ENCODE measurements around the gene ACAP3. TPM values are rescaled to one million over a fixed set of nuclear protein-coding genes. Genes with fewer than 3 reads are reported as not detected.

ACAP3 gene
- total and polyA plus RNA-seq, 4 experiments from 2014 or later = 5.4 to 65.6 (median 33.3) TPM

- H3K27me3 ChIP-seq (ENCODE audit: insufficient read depth, low read length) = no peaks in the 10 kb centered on the region
- no peak overlapping the region for H3K27ac ChIP-seq (ENCODE audit: low read depth, low read length)
- no peak overlapping the region for H3K27ac Mint-ChIP-seq
- CTCF ChIA-PET (ENCODE audit: partially characterized antibody) = no interaction called here
- intact Hi-C loops (cut with micrococcal nuclease) = no loop called here
- H3K4me1 Mint-ChIP-seq = peaks cover 0 to 1% (median 0%) of the 10 kb centered on the region in 4 donors
- H3K9me3 Mint-ChIP-seq = no peaks in the 10 kb centered on the region
- POLR2A ChIA-PET (ENCODE audit: partially characterized antibody) = no interaction called here
- H3K4me3 ChIP-seq (ENCODE audit: low read length in 2 of 2) = no peak overlapping the region
- no peaks in the 10 kb centered on the region for H3K36me3 ChIP-seq (ENCODE audit: insufficient read depth, low read length)
- peak in 1 of 5 donors; percentile 36 for DNase-seq
- H3K27me3 Mint-ChIP-seq = peaks cover 0 to 1% of the 10 kb centered on the region in 2 donors
- no peak overlapping the region for H3K4me3 Mint-ChIP-seq
- H3K9me3 ChIP-seq (ENCODE audit: control insufficient read depth in 1 of 2, low read length in 2 of 2) = no peaks in the 10 kb centered on the region
- H3K36me3 Mint-ChIP-seq = no peaks in the 10 kb centered on the region
- H3K4me1 ChIP-seq (ENCODE audit: insufficient read depth, low read length) = no peaks in the 10 kb centered on the region
Observed at GRCh38 chr1:1280782-1281481, 26.8 kb downstream of the ACAP3 start.

DNA sequence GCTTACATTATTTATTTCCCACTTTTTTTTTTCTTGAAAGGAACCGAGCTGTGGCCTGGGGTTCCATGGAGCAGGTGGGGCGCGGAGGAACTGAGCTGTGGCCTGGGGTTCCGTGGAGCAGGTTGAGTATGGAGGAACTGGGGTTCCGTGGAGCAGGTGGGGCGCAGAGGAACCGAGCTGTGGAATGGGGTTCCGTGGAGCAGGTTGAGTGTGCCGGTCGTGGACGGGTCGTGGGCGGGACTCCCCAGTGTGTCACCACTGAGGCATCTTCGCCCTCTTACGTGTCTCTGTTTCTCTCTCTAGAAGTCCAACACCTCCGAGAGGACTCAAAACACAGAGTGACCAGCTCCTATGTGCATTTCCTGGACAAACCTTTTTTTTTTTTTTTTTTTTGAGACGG, 28.7 kb downstream of the ACAP3 start:
- ChIA-PET CTCF (ENCODE audit: partially characterized antibody) (interaction anchor here (1.1 kb wide), 1 partner anchor 157 kb away, joined by 4 read pairs; no protein-coding TSS in a partner anchor), POLR2A (ENCODE audit: partially characterized antibody) (no interaction called here)
- Mint-ChIP-seq H3K27ac (no peak overlapping the region), H3K27me3 (peaks cover 0 to 1% of the 10 kb centered on the region in 2 donors), H3K4me1 (peaks cover 0 to 3% (median under 1%) of the 10 kb centered on the region in 4 donors), H3K9me3 (no peaks in the 10 kb centered on the region), H3K4me3 (no peak overlapping the region), H3K36me3 (no peaks in the 10 kb centered on the region)
- intact Hi-C loops (cut with micrococcal nuclease) = no loop called here
- Histone ChIP-seq H3K9me3 (ENCODE audit: control insufficient read depth in 1 of 2, low read length in 2 of 2) (no peaks in the 10 kb centered on the region), H3K4me3 (ENCODE audit: low read length in 2 of 2) (no peak overlapping the region), H3K27me3 (ENCODE audit: insufficient read depth, low read length) (no peaks in the 10 kb centered on the region), H3K36me3 (ENCODE audit: insufficient read depth, low read length) (no peaks in the 10 kb centered on the region), H3K4me1 (ENCODE audit: insufficient read depth, low read length) (peaks cover 6% of the 10 kb centered on the region), H3K27ac (ENCODE audit: low read depth, low read length) (no peak overlapping the region)
- peak in 1 of 5 donors; percentile 11 for DNase-seq

GRCh38 chr1:1278620-1279019, 29.1 kb downstream of the ACAP3 start:
- POLR2A ChIA-PET (ENCODE audit: partially characterized antibody) = no interaction called here
- Histone ChIP-seq H3K27ac (ENCODE audit: low read depth, low read length) (no peak overlapping the region), H3K4me3 (ENCODE audit: low read length in 2 of 2) (no peak overlapping the region), H3K4me1 (ENCODE audit: insufficient read depth, low read length) (peaks cover 6% of the 10 kb centered on the region), H3K36me3 (ENCODE audit: insufficient read depth, low read length) (no peaks in the 10 kb centered on the region), H3K27me3 (ENCODE audit: insufficient read depth, low read length) (no peaks in the 10 kb centered on the region), H3K9me3 (ENCODE audit: control insufficient read depth in 1 of 2, low read length in 2 of 2) (no peaks in the 10 kb centered on the region)
- H3K27ac Mint-ChIP-seq = no peak overlapping the region
- peaks cover 0 to 3% (median under 1%) of the 10 kb centered on the region in 4 donors for H3K4me1 Mint-ChIP-seq
- no peaks in the 10 kb centered on the region for H3K36me3 Mint-ChIP-seq
- H3K9me3 Mint-ChIP-seq = no peaks in the 10 kb centered on the region
- H3K4me3 Mint-ChIP-seq = no peak overlapping the region
- CTCF ChIA-PET (ENCODE audit: partially characterized antibody) = interaction anchor here (0.6 to 2.0 kb wide), 4 partner anchors 24 to 156 kb away, joined by 3 to 8 read pairs (median 4); no protein-coding TSS in a partner anchor
- intact Hi-C loops (cut with micrococcal nuclease) = no loop called here
- no peak for DNase-seq
- H3K27me3 Mint-ChIP-seq = peaks cover 0 to 1% of the 10 kb centered on the region in 2 donors

- CTCF ChIA-PET (ENCODE audit: partially characterized antibody) = interaction anchor here (1.2 kb wide), 1 partner anchor 97 kb away, joined by 3 read pairs; no protein-coding TSS in a partner anchor
Observed at GRCh38 chr1:1275836-1276235, 31.9 kb downstream of the ACAP3 start.

GRCh38 chr1:1274931-1275431, 32.7 kb downstream of the ACAP3 start:
- POLR2A ChIA-PET (ENCODE audit: partially characterized antibody) = no interaction called here
- H3K36me3 Mint-ChIP-seq = peaks cover 5 to 18% of the 10 kb centered on the region in 2 donors
- no peaks in the 10 kb centered on the region for H3K36me3 ChIP-seq (ENCODE audit: insufficient read depth, low read length)
- peak in 1 of 5 donors; percentile 37 for DNase-seq
- H3K27ac Mint-ChIP-seq = peak overlapping the region in 4 of 7 donors; percentile 36 to 53 (median 39)
- H3K9me3 ChIP-seq (ENCODE audit: control insufficient read depth in 1 of 2, low read length in 2 of 2) = no peaks in the 10 kb centered on the region
- no peaks in the 10 kb centered on the region for H3K9me3 Mint-ChIP-seq
- peaks cover 36% of the 10 kb centered on the region for H3K4me1 ChIP-seq (ENCODE audit: insufficient read depth, low read length)
- H3K27ac ChIP-seq (ENCODE audit: low read depth, low read length) = no peak overlapping the region
- intact Hi-C loops (cut with micrococcal nuclease) = loop anchor here (1.0 kb wide), 1 partner anchor 159 kb away; the partner anchor contains the start of gene C1orf159
- H3K27me3 ChIP-seq (ENCODE audit: insufficient read depth, low read length) = no peaks in the 10 kb centered on the region
- CTCF ChIA-PET (ENCODE audit: partially characterized antibody) = interaction anchor here (1.2 kb wide), 1 partner anchor 98 kb away, joined by 3 read pairs; no protein-coding TSS in a partner anchor
- H3K4me3 Mint-ChIP-seq = peak overlapping the region in 7 of 8 donors; percentile 52 to 74 (median 70)
- H3K4me3 ChIP-seq (ENCODE audit: low read length in 2 of 2) = no peak overlapping the region
- peaks cover 18 to 34% (median 28%) of the 10 kb centered on the region in 4 donors for H3K4me1 Mint-ChIP-seq
- H3K27me3 Mint-ChIP-seq = peaks cover 0 to 1% of the 10 kb centered on the region in 2 donors

More at GRCh38 chr1:1275836-1276235, 31.9 kb downstream of the ACAP3 start:
- peaks cover 10 to 26% (median 19%) of the 10 kb centered on the region in 4 donors for H3K4me1 Mint-ChIP-seq
- no peaks in the 10 kb centered on the region for H3K36me3 ChIP-seq (ENCODE audit: insufficient read depth, low read length)
- no peaks in the 10 kb centered on the region for H3K27me3 ChIP-seq (ENCODE audit: insufficient read depth, low read length)
- H3K9me3 ChIP-seq (ENCODE audit: control insufficient read depth in 1 of 2, low read length in 2 of 2) = no peaks in the 10 kb centered on the region
- intact Hi-C loops (cut with micrococcal nuclease) = no loop called here
- POLR2A ChIA-PET (ENCODE audit: partially characterized antibody) = no interaction called here
- no peak overlapping the region for H3K27ac ChIP-seq (ENCODE audit: low read depth, low read length)
- H3K4me3 Mint-ChIP-seq = peak overlapping the region; percentile 26 to 70 (median 48)
- peaks cover 0 to 1% of the 10 kb centered on the region in 2 donors for H3K27me3 Mint-ChIP-seq
- H3K36me3 Mint-ChIP-seq = peaks cover 0 to 10% of the 10 kb centered on the region in 2 donors
- H3K4me1 ChIP-seq (ENCODE audit: insufficient read depth, low read length) = peaks cover 28% of the 10 kb centered on the region
- DNase-seq = peak in 1 of 5 donors; percentile 35
- H3K4me3 ChIP-seq (ENCODE audit: low read length in 2 of 2) = no peak overlapping the region
- no peaks in the 10 kb centered on the region for H3K9me3 Mint-ChIP-seq
- H3K27ac Mint-ChIP-seq = peak overlapping the region in 4 of 7 donors; percentile 29 to 48 (median 44)

- intact Hi-C loops (cut with micrococcal nuclease) = loop anchor here (1.0 kb wide), 1 partner anchor 158 kb away; the partner anchor contains the start of gene C1orf159
- ChIA-PET POLR2A (ENCODE audit: partially characterized antibody) (interaction anchor here (1.0 to 1.8 kb wide), 7 partner anchors 16 to 341 kb away, joined by 3 to 10 read pairs (median 4); partner anchors contain the start of genes AURKAIP1, B3GALT6, MIB2 and SDF4), CTCF (ENCODE audit: partially characterized antibody) (interaction anchor here (1.4 kb wide), 1 partner anchor 152 kb away, joined by 3 read pairs; no protein-coding TSS in a partner anchor)
Observed at GRCh38 chr1:1274299-1274930, 33.3 kb downstream of the ACAP3 start.

More at GRCh38 chr1:1274299-1274930, 33.3 kb downstream of the ACAP3 start:
- peaks cover 22 to 40% (median 32%) of the 10 kb centered on the region in 4 donors for H3K4me1 Mint-ChIP-seq
- Histone ChIP-seq H3K9me3 (ENCODE audit: control insufficient read depth in 1 of 2, low read length in 2 of 2) (no peaks in the 10 kb centered on the region), H3K4me1 (ENCODE audit: insufficient read depth, low read length) (peaks cover 42% of the 10 kb centered on the region), H3K4me3 (ENCODE audit: low read length in 2 of 2) (peak overlapping the region; percentile 29 to 80), H3K27ac (ENCODE audit: low read depth, low read length) (peak overlapping the region; percentile 83), H3K27me3 (ENCODE audit: insufficient read depth, low read length) (no peaks in the 10 kb centered on the region), H3K36me3 (ENCODE audit: insufficient read depth, low read length) (no peaks in the 10 kb centered on the region)
- H3K4me3 Mint-ChIP-seq = peak overlapping the region; percentile 26 to 74 (median 70)
- H3K9me3 Mint-ChIP-seq = no peaks in the 10 kb centered on the region
- peaks cover 5 to 19% of the 10 kb centered on the region in 2 donors for H3K36me3 Mint-ChIP-seq
- peak in 1 of 5 donors; percentile 38 for DNase-seq
- peaks cover 0 to 1% of the 10 kb centered on the region in 2 donors for H3K27me3 Mint-ChIP-seq
- peak overlapping the region in 5 of 7 donors; percentile 36 to 53 (median 41) for H3K27ac Mint-ChIP-seq
